Neural cell (in vitro differentiated cells): Measurements from ENCODE around the gene BMP4. TPM values are rescaled to one million over a fixed set of nuclear protein-coding genes. Genes with fewer than 3 reads are reported as not detected.

ENCODE experiments used
- H2AFZ ChIP-seq: fragments of 200-600, 300-800 bp; sonication (generic), shearing (Covaris generic); 2 replicates; pipeline ENCODE4 v1.6.0; 2014; ENCODE audit warnings: low read depth, mild to moderate bottlenecking, antibody characterized with exemption, low read length, moderate library complexity
- H3F3A ChIP-seq: fragments of 200-600 bp; shearing (Covaris generic); 2 replicates; pipeline ENCODE4 v1.6.1; 2016; ENCODE audit warnings: mild to moderate bottlenecking, moderate library complexity, mixed read lengths, antibody characterized with exemption, low read length; ENCODE audit not compliant: insufficient read depth, poor library complexity, severe bottlenecking
- H3K27ac ChIP-seq: fragments of 200-600, 300-800 bp; sonication (generic), shearing (Covaris generic); 2 replicates; pipeline ENCODE4 v1.5.1; 2014; ENCODE audit warnings: mild to moderate bottlenecking, low read length, moderate library complexity
- H3K27me3 ChIP-seq: fragments of 300-800, 200-600 bp; sonication (generic), shearing (Covaris generic); 2 replicates; pipeline ENCODE4 v1.6.0; 2014; ENCODE audit warnings: mild to moderate bottlenecking, low read depth, low read length, moderate library complexity; ENCODE audit not compliant: insufficient read depth
- H3K36me3 ChIP-seq: fragments of 300-800, 200-600 bp; sonication (generic), shearing (Covaris generic); 2 replicates; pipeline ENCODE4 v1.5.1; 2014; ENCODE audit warnings: mild to moderate bottlenecking, antibody characterized with exemption, low read length, moderate library complexity; ENCODE audit not compliant: insufficient read depth
- H3K4me2 ChIP-seq: fragments of 300-800, 200-600 bp; sonication (generic), shearing (Covaris generic); 2 replicates; pipeline ENCODE4 v1.6.0; 2014; ENCODE audit warnings: mild to moderate bottlenecking, low read length
- H3K4me3 ChIP-seq: fragments of 300-800, 200-600 bp; sonication (generic), shearing (Covaris generic); 2 replicates; pipeline ENCODE4 v1.5.1; 2014; ENCODE audit warnings: mild to moderate bottlenecking, low read length, moderate library complexity
- H3K79me2 ChIP-seq: fragments of 200-600 bp; shearing (Covaris generic); replicated peaks from 2 replicates; pipeline ENCODE4 v1.6.0; 2014; ENCODE audit warnings: mild to moderate bottlenecking, low read length, moderate library complexity; ENCODE audit not compliant: insufficient read depth
- H3K9ac ChIP-seq: fragments of 300-800, 200-600 bp; sonication (generic), shearing (Covaris generic); 2 replicates; pipeline ENCODE4 v1.6.1; 2016; ENCODE audit warnings: mild to moderate bottlenecking, low read length, mixed read lengths
- H3K9me2 ChIP-seq: fragments of 200-600 bp; shearing (Covaris generic); 2 replicates; pipeline ENCODE4 v1.6.1; 2016; ENCODE audit warnings: mild to moderate bottlenecking, low read length, mixed read lengths; ENCODE audit not compliant: insufficient read depth
- H3K9me3 ChIP-seq: fragments of 200-600, 300-800 bp; sonication (generic), shearing (Covaris generic); 2 replicates; pipeline ENCODE4 v1.6.1; 2016; ENCODE audit warnings: mild to moderate bottlenecking, mixed run types, low read length, moderate library complexity, mixed read lengths
- H4K20me1 ChIP-seq: fragments of 200-600 bp; shearing (Covaris generic); 2 replicates; pipeline ENCODE4 v1.6.1; 2016; ENCODE audit warnings: mild to moderate bottlenecking, mixed run types; ENCODE audit not compliant: insufficient read depth
- EP300 ChIP-seq: fragments of 450-650 bp; conservative IDR thresholded peaks from 2 replicates; pipeline ENCODE4 v1.6.1; 2014; ENCODE audit warnings: antibody characterized with exemption, mild to moderate bottlenecking, moderate library complexity; ENCODE audit not compliant: poor library complexity, severe bottlenecking
- EZH2 ChIP-seq: fragments of 200-600, 300-800 bp; shearing (Covaris generic), sonication (generic); IDR thresholded peaks from 2 replicates; pipeline ENCODE4 v1.6.1; 2014; ENCODE audit warnings: antibody characterized with exemption, low read length, borderline replicate concordance, mild to moderate bottlenecking; ENCODE audit not compliant: insufficient read depth, poor library complexity, severe bottlenecking
- MXI1 ChIP-seq: fragments of 450-650 bp; conservative IDR thresholded peaks from 2 replicates; pipeline ENCODE4 v1.6.1; 2014; ENCODE audit warnings: antibody characterized with exemption, mild to moderate bottlenecking; ENCODE audit not compliant: poor library complexity, severe bottlenecking
- POLR2AphosphoS5 ChIP-seq: IDR thresholded peaks from 2 replicates; pipeline ENCODE4 v1.6.1; 2012
- RAD21 ChIP-seq: fragments of 450-650 bp; conservative IDR thresholded peaks from 2 replicates; pipeline ENCODE4 v1.6.1; 2014; ENCODE audit warnings: antibody characterized with exemption, mild to moderate bottlenecking, moderate library complexity
- SMC3 ChIP-seq: fragments of 450-650 bp; conservative IDR thresholded peaks from 2 replicates; pipeline ENCODE4 v1.6.1; 2014; ENCODE audit warnings: antibody characterized with exemption, mild to moderate bottlenecking, moderate library complexity; ENCODE audit not compliant: poor library complexity
- TAF1 ChIP-seq: IDR thresholded peaks from 2 replicates; pipeline ENCODE4 v1.6.1; 2012; ENCODE audit warnings: low read depth
- polyA plus RNA-seq: library from polyadenylated mRNA; depleted of rRNA; stranded (reverse); fragments of >200 nt; gene quantifications from 2 replicates; pipeline ENCODE4 v1.2.3, GENCODE V29; 2014
- TF ChIP-seq, protein P1 (sequence below): IDR thresholded peaks from 2 replicates; pipeline ENCODE4 v1.6.1; 2012; ENCODE audit warnings: borderline replicate concordance
- TF ChIP-seq, protein P2 (sequence below): fragments of 450-650 bp; IDR thresholded peaks from 2 replicates; pipeline ENCODE4 v1.5.1; 2014; ENCODE audit warnings: antibody characterized with exemption, mild to moderate bottlenecking, moderate library complexity; ENCODE audit not compliant: poor library complexity, severe bottlenecking

BMP4 gene
- polyA plus RNA-seq, 1 donor from 2014 or later, result 2.5 TPM

GRCh38 chr14:53915364-53916014, 41.1 kb downstream of the BMP4 start:
- no peaks in the 10 kb centered on the region for H3K9me3 ChIP-seq
- H3K27me3 ChIP-seq, result no peaks in the 10 kb centered on the region
- H4K20me1 ChIP-seq, result no peaks in the 10 kb centered on the region
- H3K27ac ChIP-seq, result no peak overlapping the region
- no peaks in the 10 kb centered on the region for H3K79me2 ChIP-seq
- H3K36me3 ChIP-seq, result no peaks in the 10 kb centered on the region
- no peaks in the 10 kb centered on the region for H3F3A ChIP-seq
- H3K4me3 ChIP-seq, result no peak overlapping the region
- no peaks in the 10 kb centered on the region for H3K9me2 ChIP-seq
- H3K4me2 ChIP-seq, result no peak overlapping the region
- H3K9ac ChIP-seq, result no peak overlapping the region
- H2AFZ ChIP-seq, result no peak overlapping the region
- TF ChIP-seq MXI1 (no peak), SMC3 (no peak), EP300 (no peak), EZH2 (no peak), POLR2AphosphoS5 (no peak), TAF1 (no peak), RAD21 (no peak)
- TF ChIP-seq, protein P1, sequence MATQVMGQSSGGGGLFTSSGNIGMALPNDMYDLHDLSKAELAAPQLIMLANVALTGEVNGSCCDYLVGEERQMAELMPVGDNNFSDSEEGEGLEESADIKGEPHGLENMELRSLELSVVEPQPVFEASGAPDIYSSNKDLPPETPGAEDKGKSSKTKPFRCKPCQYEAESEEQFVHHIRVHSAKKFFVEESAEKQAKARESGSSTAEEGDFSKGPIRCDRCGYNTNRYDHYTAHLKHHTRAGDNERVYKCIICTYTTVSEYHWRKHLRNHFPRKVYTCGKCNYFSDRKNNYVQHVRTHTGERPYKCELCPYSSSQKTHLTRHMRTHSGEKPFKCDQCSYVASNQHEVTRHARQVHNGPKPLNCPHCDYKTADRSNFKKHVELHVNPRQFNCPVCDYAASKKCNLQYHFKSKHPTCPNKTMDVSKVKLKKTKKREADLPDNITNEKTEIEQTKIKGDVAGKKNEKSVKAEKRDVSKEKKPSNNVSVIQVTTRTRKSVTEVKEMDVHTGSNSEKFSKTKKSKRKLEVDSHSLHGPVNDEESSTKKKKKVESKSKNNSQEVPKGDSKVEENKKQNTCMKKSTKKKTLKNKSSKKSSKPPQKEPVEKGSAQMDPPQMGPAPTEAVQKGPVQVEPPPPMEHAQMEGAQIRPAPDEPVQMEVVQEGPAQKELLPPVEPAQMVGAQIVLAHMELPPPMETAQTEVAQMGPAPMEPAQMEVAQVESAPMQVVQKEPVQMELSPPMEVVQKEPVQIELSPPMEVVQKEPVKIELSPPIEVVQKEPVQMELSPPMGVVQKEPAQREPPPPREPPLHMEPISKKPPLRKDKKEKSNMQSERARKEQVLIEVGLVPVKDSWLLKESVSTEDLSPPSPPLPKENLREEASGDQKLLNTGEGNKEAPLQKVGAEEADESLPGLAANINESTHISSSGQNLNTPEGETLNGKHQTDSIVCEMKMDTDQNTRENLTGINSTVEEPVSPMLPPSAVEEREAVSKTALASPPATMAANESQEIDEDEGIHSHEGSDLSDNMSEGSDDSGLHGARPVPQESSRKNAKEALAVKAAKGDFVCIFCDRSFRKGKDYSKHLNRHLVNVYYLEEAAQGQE, result no peak
- TF ChIP-seq, protein P2, sequence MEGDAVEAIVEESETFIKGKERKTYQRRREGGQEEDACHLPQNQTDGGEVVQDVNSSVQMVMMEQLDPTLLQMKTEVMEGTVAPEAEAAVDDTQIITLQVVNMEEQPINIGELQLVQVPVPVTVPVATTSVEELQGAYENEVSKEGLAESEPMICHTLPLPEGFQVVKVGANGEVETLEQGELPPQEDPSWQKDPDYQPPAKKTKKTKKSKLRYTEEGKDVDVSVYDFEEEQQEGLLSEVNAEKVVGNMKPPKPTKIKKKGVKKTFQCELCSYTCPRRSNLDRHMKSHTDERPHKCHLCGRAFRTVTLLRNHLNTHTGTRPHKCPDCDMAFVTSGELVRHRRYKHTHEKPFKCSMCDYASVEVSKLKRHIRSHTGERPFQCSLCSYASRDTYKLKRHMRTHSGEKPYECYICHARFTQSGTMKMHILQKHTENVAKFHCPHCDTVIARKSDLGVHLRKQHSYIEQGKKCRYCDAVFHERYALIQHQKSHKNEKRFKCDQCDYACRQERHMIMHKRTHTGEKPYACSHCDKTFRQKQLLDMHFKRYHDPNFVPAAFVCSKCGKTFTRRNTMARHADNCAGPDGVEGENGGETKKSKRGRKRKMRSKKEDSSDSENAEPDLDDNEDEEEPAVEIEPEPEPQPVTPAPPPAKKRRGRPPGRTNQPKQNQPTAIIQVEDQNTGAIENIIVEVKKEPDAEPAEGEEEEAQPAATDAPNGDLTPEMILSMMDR, result no peak

GRCh38 chr14:53912021-53912420, 44.6 kb downstream of the BMP4 start:
- H3K36me3 ChIP-seq, result no peaks in the 10 kb centered on the region
- H3F3A ChIP-seq, result no peaks in the 10 kb centered on the region
- no peak overlapping the region for H3K9ac ChIP-seq
- no peak overlapping the region for H3K27ac ChIP-seq
- H3K4me2 ChIP-seq, result no peak overlapping the region
- H2AFZ ChIP-seq, result no peak overlapping the region
- no peaks in the 10 kb centered on the region for H3K27me3 ChIP-seq
- TF ChIP-seq TAF1 (no peak), EZH2 (no peak), RAD21 (no peak), SMC3 (no peak), MXI1 (no peak)
- no peak overlapping the region for H3K4me3 ChIP-seq
- no peaks in the 10 kb centered on the region for H3K9me3 ChIP-seq
- H4K20me1 ChIP-seq, result no peaks in the 10 kb centered on the region
- H3K9me2 ChIP-seq, result no peaks in the 10 kb centered on the region
- no peaks in the 10 kb centered on the region for H3K79me2 ChIP-seq
